ENCODE results near the gene RCOR2. TPM values are rescaled to one million over a fixed set of nuclear protein-coding genes. Genes with fewer than 3 reads are reported as not detected.
A peak's percentile ranks its signal among the peaks of the same experiment; 100 is the strongest.

RCOR2 gene
- total RNA-seq, 1 donor from 2014 or later = 38.1 TPM

GRCh38 chr11:63931876-63932275 is 14.9 kb upstream of the RCOR2 start:
- Mint-ChIP-seq H3K9me3 (no peaks in the 10 kb centered on the region), H3K4me1 (ENCODE audit: unreplicated experiment) (peaks cover 13% of the 10 kb centered on the region), H3K27me3 (no peaks in the 10 kb centered on the region), H3K27ac (no peak overlapping the region), H3K4me3 (no peak overlapping the region), H3K36me3 (no peaks in the 10 kb centered on the region)
- TF ChIP-seq CTCF (conservative IDR thresholded peaks at IDR 0.05) = no peak
- DNase-seq (ENCODE audit: extremely low spot score, unreplicated experiment) = no peak

- peak overlapping the region; percentile 30 for H3K4me3 Mint-ChIP-seq
- no peaks in the 10 kb centered on the region for H3K9me3 Mint-ChIP-seq
- no peak for TF ChIP-seq CTCF (conservative IDR thresholded peaks at IDR 0.05)
- DNase-seq (ENCODE audit: extremely low spot score, unreplicated experiment) = no peak
- H3K4me1 Mint-ChIP-seq (ENCODE audit: unreplicated experiment) = peaks cover 13% of the 10 kb centered on the region
- no peaks in the 10 kb centered on the region for H3K27me3 Mint-ChIP-seq
- no peaks in the 10 kb centered on the region for H3K36me3 Mint-ChIP-seq
- no peak overlapping the region for H3K27ac Mint-ChIP-seq
Observed at GRCh38 chr11:63931045-63931444, 14.1 kb upstream of the RCOR2 start.

GRCh38 chr11:63929616-63930015 is 12.7 kb upstream of the RCOR2 start:
- Mint-ChIP-seq H3K36me3 (no peaks in the 10 kb centered on the region), H3K4me1 (ENCODE audit: unreplicated experiment) (peaks cover 13% of the 10 kb centered on the region)

GRCh38 chr11:63923319-63923718 is 6.4 kb upstream of the RCOR2 start:
- H3K4me1 Mint-ChIP-seq (ENCODE audit: unreplicated experiment) = peaks cover 11% of the 10 kb centered on the region
- H3K9me3 Mint-ChIP-seq = no peaks in the 10 kb centered on the region
- DNase-seq (ENCODE audit: extremely low spot score, unreplicated experiment) = no peak
- no peak for TF ChIP-seq CTCF (conservative IDR thresholded peaks at IDR 0.05)
- H3K36me3 Mint-ChIP-seq = no peaks in the 10 kb centered on the region
- H3K27ac Mint-ChIP-seq = peak overlapping the region; percentile 58
- no peaks in the 10 kb centered on the region for H3K27me3 Mint-ChIP-seq
- no peak overlapping the region for H3K4me3 Mint-ChIP-seq

More at GRCh38 chr11:63929616-63930015, 12.7 kb upstream of the RCOR2 start:
- H3K9me3 Mint-ChIP-seq = no peaks in the 10 kb centered on the region
- no peak overlapping the region for H3K27ac Mint-ChIP-seq
- no peak overlapping the region for H3K4me3 Mint-ChIP-seq
- no peaks in the 10 kb centered on the region for H3K27me3 Mint-ChIP-seq
- no peak for DNase-seq (ENCODE audit: extremely low spot score, unreplicated experiment)
- TF ChIP-seq CTCF (conservative IDR thresholded peaks at IDR 0.05) = no peak

- Mint-ChIP-seq H3K27me3 (no peaks in the 10 kb centered on the region), H3K4me3 (no peak overlapping the region), H3K36me3 (no peaks in the 10 kb centered on the region), H3K27ac (peak overlapping the region; percentile 58), H3K4me1 (ENCODE audit: unreplicated experiment) (peaks cover 11% of the 10 kb centered on the region), H3K9me3 (no peaks in the 10 kb centered on the region)
- no peak for TF ChIP-seq CTCF (conservative IDR thresholded peaks at IDR 0.05)
- no peak for DNase-seq (ENCODE audit: extremely low spot score, unreplicated experiment)
Observed at GRCh38 chr11:63922673-63923192, 5.8 kb upstream of the RCOR2 start.

GRCh38 chr11:63920939-63921417 is 4.0 kb upstream of the RCOR2 start:
- peak; percentile 80 for TF ChIP-seq CTCF (conservative IDR thresholded peaks at IDR 0.05)
- Mint-ChIP-seq H3K9me3 (no peaks in the 10 kb centered on the region), H3K27ac (no peak overlapping the region), H3K27me3 (no peaks in the 10 kb centered on the region), H3K36me3 (no peaks in the 10 kb centered on the region), H3K4me1 (ENCODE audit: unreplicated experiment) (peaks cover 11% of the 10 kb centered on the region), H3K4me3 (no peak overlapping the region)
- no peak for DNase-seq (ENCODE audit: extremely low spot score, unreplicated experiment)

All from type B pancreatic cell (in vitro differentiated cells).